ENCODE results near the gene TRIM6. TPM values are rescaled to one million over a fixed set of nuclear protein-coding genes. Genes with fewer than 3 reads are reported as not detected.
A peak's percentile ranks its signal among the peaks of the same experiment; 100 is the strongest.

Gene TRIM6
- total RNA-seq, 6 experiments from 2014 or later = 0.29 to 2.0 (median 0.65) TPM

DNA sequence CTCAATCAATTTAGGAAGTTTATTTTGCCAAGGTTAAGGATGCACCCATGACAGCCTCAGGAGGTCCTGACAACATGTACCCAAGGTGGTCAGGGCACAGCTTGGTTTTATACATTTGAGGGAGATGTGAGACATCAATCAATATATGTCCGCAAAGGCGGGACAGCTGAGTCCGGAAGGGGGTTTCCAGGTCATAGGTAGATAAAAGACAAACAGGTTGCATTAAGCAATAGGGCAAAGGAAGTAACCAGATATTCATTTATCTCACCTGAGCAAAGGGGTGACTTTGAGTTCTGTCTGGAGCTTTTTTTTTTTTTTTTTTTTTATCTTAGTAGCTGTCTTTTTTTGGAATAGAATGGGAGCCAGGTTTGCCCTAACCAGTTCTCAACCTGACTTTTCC lies 26.4 kb downstream of the TRIM6 start:
- Histone ChIP-seq H3K27me3 (no peaks in the 10 kb centered on the region), H3K9me3 (no peaks in the 10 kb centered on the region), H3K36me3 (no peaks in the 10 kb centered on the region), H3K4me3 (no peak overlapping the region), H3K27ac (no peak overlapping the region), H3K4me1 (peaks cover 0 to 40% (median 2%) of the 10 kb centered on the region in 4 donors)
- intact Hi-C loops (cut with DNase I) = no loop called here
- DNase-seq = no peak
- ATAC-seq = peak in 3 of 4 donors; percentile 9 to 40 (median 27)
- TF ChIP-seq POLR2A (IDR thresholded peaks at IDR 0.05) = no peak
- TF ChIP-seq, protein P1, sequence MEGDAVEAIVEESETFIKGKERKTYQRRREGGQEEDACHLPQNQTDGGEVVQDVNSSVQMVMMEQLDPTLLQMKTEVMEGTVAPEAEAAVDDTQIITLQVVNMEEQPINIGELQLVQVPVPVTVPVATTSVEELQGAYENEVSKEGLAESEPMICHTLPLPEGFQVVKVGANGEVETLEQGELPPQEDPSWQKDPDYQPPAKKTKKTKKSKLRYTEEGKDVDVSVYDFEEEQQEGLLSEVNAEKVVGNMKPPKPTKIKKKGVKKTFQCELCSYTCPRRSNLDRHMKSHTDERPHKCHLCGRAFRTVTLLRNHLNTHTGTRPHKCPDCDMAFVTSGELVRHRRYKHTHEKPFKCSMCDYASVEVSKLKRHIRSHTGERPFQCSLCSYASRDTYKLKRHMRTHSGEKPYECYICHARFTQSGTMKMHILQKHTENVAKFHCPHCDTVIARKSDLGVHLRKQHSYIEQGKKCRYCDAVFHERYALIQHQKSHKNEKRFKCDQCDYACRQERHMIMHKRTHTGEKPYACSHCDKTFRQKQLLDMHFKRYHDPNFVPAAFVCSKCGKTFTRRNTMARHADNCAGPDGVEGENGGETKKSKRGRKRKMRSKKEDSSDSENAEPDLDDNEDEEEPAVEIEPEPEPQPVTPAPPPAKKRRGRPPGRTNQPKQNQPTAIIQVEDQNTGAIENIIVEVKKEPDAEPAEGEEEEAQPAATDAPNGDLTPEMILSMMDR (IDR thresholded peaks at IDR 0.05) = no peak
- 52% methylated on average over 3 of the region's 3 CpGs for WGBS (ENCODE audit: insufficient coverage, low coverage, low lambda C conversion rate, missing lambda C conversion rate)

DNA sequence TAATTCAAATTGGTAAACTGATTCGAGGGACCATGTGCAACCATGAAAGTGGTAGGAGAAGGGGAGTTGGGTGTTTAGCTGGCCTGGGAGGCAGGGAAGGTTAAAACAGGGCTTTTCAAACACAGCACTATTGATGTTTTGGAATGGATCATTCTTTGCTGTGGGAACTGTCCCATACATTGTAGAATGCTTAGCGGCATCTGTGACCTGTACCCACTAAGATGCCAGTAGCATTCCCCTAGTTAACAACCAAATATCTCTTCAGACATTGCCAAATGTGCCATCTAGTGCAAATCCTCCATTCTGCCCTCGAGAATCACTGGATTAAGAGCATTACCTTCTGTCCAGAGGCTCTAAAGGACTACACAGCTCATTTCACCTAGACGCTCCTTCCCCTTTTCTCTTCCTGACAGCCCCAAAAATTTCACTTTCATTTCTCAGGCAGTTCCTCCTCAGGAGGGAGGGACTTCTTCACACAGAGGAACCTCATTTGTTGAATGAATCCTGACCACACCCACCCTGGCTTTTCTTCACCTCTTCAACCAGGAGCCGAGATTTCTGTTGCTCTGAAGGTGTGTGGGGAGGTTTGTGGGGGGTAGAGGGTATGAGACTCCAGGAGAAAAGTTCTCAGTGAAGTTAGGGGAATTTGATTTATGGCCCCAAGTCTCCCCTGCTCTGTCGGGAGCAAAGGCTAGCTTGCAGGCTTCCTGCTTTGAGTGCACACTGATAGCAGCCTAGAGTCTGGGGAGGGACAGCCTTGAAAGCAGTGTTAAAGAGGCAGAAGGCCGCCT lies 28.2 kb downstream of the TRIM6 start, which contains the start of gene TRIM34:
Gene TRIM34, plus strand, starts transcription at position 513 of the 791 bp plus-strand sequence. CDS start 7,331 bp downstream, outside the sequence.
- peak in 2 of 3 donors; percentile 30 to 76 for DNase-seq
- intact Hi-C loops (cut with DNase I) = no loop called here
- no peaks in the 10 kb centered on the region for H3K27me3 ChIP-seq
- peaks cover 0 to 40% (median 2%) of the 10 kb centered on the region in 4 donors for H3K4me1 ChIP-seq
- peak; percentile 92 to 97 (median 96) for ATAC-seq
- no peaks in the 10 kb centered on the region for H3K9me3 ChIP-seq
- H3K4me3 ChIP-seq = peak within 1 kb of the TSS; percentile 51 to 67 (median 64)
- no peaks in the 10 kb centered on the region for H3K36me3 ChIP-seq
- peak within 1 kb of the TSS; percentile 54 to 66 (median 58) for H3K27ac ChIP-seq
- WGBS (ENCODE audit: insufficient coverage, low coverage, low lambda C conversion rate, missing lambda C conversion rate) = 10% methylated on average over 7 of the region's 7 CpGs
- TF ChIP-seq POLR2A (IDR thresholded peaks at IDR 0.05) = peak; percentile 38
- TF ChIP-seq, protein P1 (IDR thresholded peaks at IDR 0.05) = no peak

DNA sequence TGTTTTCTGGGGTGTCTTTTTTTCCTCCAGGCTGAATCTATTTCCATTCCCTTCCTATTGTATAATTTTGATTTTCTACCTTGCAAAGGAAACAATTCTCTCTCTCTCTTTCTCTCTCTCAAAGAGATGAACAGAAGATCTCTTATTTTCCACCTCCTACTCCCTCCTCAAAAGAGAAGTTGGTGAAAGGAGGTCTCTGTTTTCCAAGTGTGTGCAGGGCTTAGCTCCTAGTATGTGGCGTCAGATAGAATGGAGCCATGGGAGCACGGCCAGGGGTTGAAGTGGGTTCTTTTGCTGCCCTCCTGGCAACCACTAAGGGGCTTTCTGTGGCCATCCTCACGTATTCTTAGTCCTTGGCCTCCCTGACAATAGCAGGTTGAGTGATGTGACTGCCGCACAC lies 28.8 kb downstream of the TRIM6 start:
- WGBS (ENCODE audit: insufficient coverage, low coverage, low lambda C conversion rate, missing lambda C conversion rate) = 8% methylated on average over 3 of the region's 4 CpGs
- H3K27ac ChIP-seq = peak overlapping the region; percentile 54 to 66 (median 58)
- no peak for DNase-seq
- H3K4me3 ChIP-seq = peak overlapping the region; percentile 51 to 67 (median 64)
- H3K27me3 ChIP-seq = no peaks in the 10 kb centered on the region
- intact Hi-C loops (cut with DNase I) = no loop called here
- H3K36me3 ChIP-seq = no peaks in the 10 kb centered on the region
- H3K9me3 ChIP-seq = no peaks in the 10 kb centered on the region
- TF ChIP-seq, protein P1 (IDR thresholded peaks at IDR 0.05) = no peak
- no peak for TF ChIP-seq POLR2A (IDR thresholded peaks at IDR 0.05)
- no peak for ATAC-seq
- peaks cover 0 to 40% (median 2%) of the 10 kb centered on the region in 4 donors for H3K4me1 ChIP-seq

DNA sequence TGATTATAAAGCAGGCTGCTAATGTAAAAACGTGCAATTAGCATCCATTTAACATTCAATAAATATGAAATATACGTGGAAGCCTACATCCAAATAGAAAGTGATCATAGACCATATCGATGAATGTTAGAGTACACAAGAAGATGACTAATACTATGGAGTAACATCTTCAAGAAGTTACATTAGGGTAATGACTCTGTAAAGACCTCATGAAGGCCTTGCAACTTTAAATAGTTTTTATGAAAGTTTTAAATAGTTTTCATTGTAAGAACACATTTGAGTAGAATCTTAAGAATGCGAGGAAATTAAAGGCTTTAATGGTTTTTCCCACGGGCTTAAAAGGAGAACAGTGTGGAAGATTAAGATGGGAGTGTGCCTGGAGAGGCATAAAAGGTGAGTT lies 29.8 kb downstream of the TRIM6 start:
- Histone ChIP-seq H3K27me3 (no peaks in the 10 kb centered on the region), H3K4me1 (peaks cover 0 to 32% (median 2%) of the 10 kb centered on the region in 4 donors), H3K9me3 (no peaks in the 10 kb centered on the region), H3K36me3 (no peaks in the 10 kb centered on the region), H3K4me3 (no peak overlapping the region), H3K27ac (no peak overlapping the region)
- 72% methylated on average over 5 of the region's 5 CpGs for WGBS (ENCODE audit: insufficient coverage, low coverage, low lambda C conversion rate, missing lambda C conversion rate)
- ATAC-seq = no peak
- no peak for TF ChIP-seq POLR2A (IDR thresholded peaks at IDR 0.05)
- TF ChIP-seq, protein P1 (IDR thresholded peaks at IDR 0.05) = no peak
- intact Hi-C loops (cut with DNase I) = no loop called here
- DNase-seq = no peak
